MM.1S (cell line): ENCODE measurements around the gene NFIX.

Source experiments
- CTCF ChIP-seq: fragments of 300-600 bp; sonication (generic); IDR thresholded peaks from 2 replicates; pipeline ENCODE4 v1.5.1; 2016; ENCODE audit warnings: antibody characterized with exemption, low read length, mixed read lengths
- EZH2 ChIP-seq: fragments of 300-600 bp; sonication (generic); optimal IDR thresholded peaks from 2 replicates; pipeline ENCODE3; 2017; ENCODE audit warnings: low read depth, mild to moderate bottlenecking, antibody characterized with exemption, low read length, mixed read lengths
- EZH2phosphoT487 ChIP-seq: fragments of 300-600 bp; sonication (generic); IDR thresholded peaks from 2 replicates; pipeline ENCODE4 v1.6.1; 2018; ENCODE audit warnings: antibody characterized with exemption, low read length

GRCh38 chr19:13015361-13016223, 20.3 kb downstream of the NFIX start:
- no peak for TF ChIP-seq EZH2
- no peak for TF ChIP-seq CTCF
- no peak for TF ChIP-seq EZH2phosphoT487
